MM.1S (cell line): ENCODE data around the gene GTF3C5.
"Not testable (repeated sequence)": the region's sequence is repeated elsewhere in the genome, so short reads cannot be mapped to it uniquely, and the experiment has no call there.

Experiments used
- DNase-seq: peaks from one replicate; pipeline ENCODE4 v3.0.0-alpha.2; 2015
- H2AFZ ChIP-seq: fragments of 300-600 bp; sonication (generic); 2 replicates; pipeline ENCODE4 v1.6.0; 2016; ENCODE audit warnings: antibody characterized with exemption, low read length
- H3F3A ChIP-seq: fragments of 300-600 bp; sonication (generic); 2 replicates; pipeline ENCODE4 v1.6.1; 2016; ENCODE audit warnings: mild to moderate bottlenecking, antibody characterized with exemption, low read length, moderate library complexity, mixed read lengths; ENCODE audit not compliant: insufficient read depth
- H3K27ac ChIP-seq: fragments of 300-600 bp; sonication (generic); 2 replicates; pipeline ENCODE4 v1.5.1; 2016; ENCODE audit warnings: mild to moderate bottlenecking, low read length
- H3K27me3 ChIP-seq: fragments of 300-600 bp; sonication (generic); replicated peaks from 2 replicates; pipeline ENCODE4 v1.6.0; 2016; ENCODE audit warnings: low read length; ENCODE audit not compliant: insufficient read depth
- H3K36me3 ChIP-seq: fragments of 300-600 bp; sonication (generic); replicated peaks from 2 replicates; pipeline ENCODE4 v1.6.1; 2016; ENCODE audit warnings: mild to moderate bottlenecking, low read length, mixed read lengths; ENCODE audit not compliant: insufficient read depth
- H3K4me1 ChIP-seq: fragments of 300-600 bp; sonication (generic); 2 replicates; pipeline ENCODE4 v1.6.1; 2016; ENCODE audit warnings: low read length, mixed read lengths
- H3K4me2 ChIP-seq: fragments of 300-600 bp; sonication (generic); 2 replicates; pipeline ENCODE4 v1.6.0; 2016; ENCODE audit warnings: low read depth, low read length
- H3K4me3 ChIP-seq: fragments of 300-600 bp; sonication (generic); 2 replicates; pipeline ENCODE4 v1.5.1; 2016; ENCODE audit warnings: low read length, mixed read lengths
- H3K79me2 ChIP-seq: fragments of 300-600 bp; sonication (generic); 2 replicates; pipeline ENCODE4 v1.6.1; 2016; ENCODE audit warnings: mixed run types, low read length, mixed read lengths
- H3K9ac ChIP-seq: fragments of 300-600 bp; sonication (generic); 2 replicates; pipeline ENCODE4 v1.6.1; 2016; ENCODE audit warnings: low read length, mixed read lengths
- H3K9me2 ChIP-seq: fragments of 300-600 bp; sonication (generic); replicated peaks from 2 replicates; pipeline ENCODE4 v1.6.1; 2016; ENCODE audit warnings: mild to moderate bottlenecking, low read length, mixed read lengths; ENCODE audit not compliant: insufficient read depth
- H3K9me3 ChIP-seq: fragments of 300-600 bp; sonication (generic); replicated peaks from 2 replicates; pipeline ENCODE4 v1.6.1; 2016; ENCODE audit warnings: mild to moderate bottlenecking, low read length, mixed read lengths; ENCODE audit not compliant: insufficient read depth
- H4K20me1 ChIP-seq: fragments of 300-600 bp; sonication (generic); 2 replicates; pipeline ENCODE4 v1.6.1; 2016; ENCODE audit warnings: mild to moderate bottlenecking, low read length, moderate library complexity, mixed read lengths; ENCODE audit not compliant: insufficient read depth
- EZH2 ChIP-seq: fragments of 300-600 bp; sonication (generic); optimal IDR thresholded peaks from 2 replicates; pipeline ENCODE3; 2017; ENCODE audit warnings: low read depth, mild to moderate bottlenecking, antibody characterized with exemption, low read length, mixed read lengths
- EZH2phosphoT487 ChIP-seq: fragments of 300-600 bp; sonication (generic); IDR thresholded peaks from 2 replicates; pipeline ENCODE4 v1.6.1; 2018; ENCODE audit warnings: antibody characterized with exemption, low read length
- TF ChIP-seq, protein P1 (sequence below): fragments of 300-600 bp; sonication (generic); IDR thresholded peaks from 2 replicates; pipeline ENCODE4 v1.5.1; 2016; ENCODE audit warnings: antibody characterized with exemption, low read length, mixed read lengths

The GTF3C5 gene

DNA sequence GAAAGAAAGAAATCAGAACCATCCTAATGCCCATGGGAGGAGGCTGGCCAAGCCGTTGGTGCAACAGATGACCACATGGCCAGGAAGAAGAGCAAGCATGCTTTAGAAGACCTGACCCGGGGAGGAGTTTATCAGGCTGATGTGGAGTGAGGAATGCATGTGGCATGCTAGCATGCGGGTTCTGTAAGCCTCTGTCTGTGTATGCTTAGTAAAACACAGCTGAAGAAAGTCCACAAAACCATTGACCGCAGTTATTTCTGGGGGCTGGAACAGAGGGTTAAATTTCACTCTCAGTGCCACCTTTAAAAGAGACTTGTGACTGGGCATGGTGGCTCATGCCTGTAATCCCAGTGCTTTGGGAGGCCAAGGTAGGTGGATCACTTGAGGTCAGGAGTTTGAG lies 33.2 kb upstream of the GTF3C5 start:
- Histone ChIP-seq H3K4me1 (no peaks in the 10 kb centered on the region), H4K20me1 (no peaks in the 10 kb centered on the region), H3K79me2 (no peaks in the 10 kb centered on the region), H3K9me3 (no peaks in the 10 kb centered on the region), H3K36me3 (no peaks in the 10 kb centered on the region), H3K4me3 (no peak overlapping the region), H3K9ac (no peak overlapping the region), H3K27ac (no peak overlapping the region), H3K27me3 (peaks cover 95% of the 10 kb centered on the region), H3K9me2 (no peaks in the 10 kb centered on the region), H3F3A (no peaks in the 10 kb centered on the region), H3K4me2 (no peak overlapping the region), H2AFZ (no peak overlapping the region)
- DNase-seq, result no peak
- TF ChIP-seq, protein P1, sequence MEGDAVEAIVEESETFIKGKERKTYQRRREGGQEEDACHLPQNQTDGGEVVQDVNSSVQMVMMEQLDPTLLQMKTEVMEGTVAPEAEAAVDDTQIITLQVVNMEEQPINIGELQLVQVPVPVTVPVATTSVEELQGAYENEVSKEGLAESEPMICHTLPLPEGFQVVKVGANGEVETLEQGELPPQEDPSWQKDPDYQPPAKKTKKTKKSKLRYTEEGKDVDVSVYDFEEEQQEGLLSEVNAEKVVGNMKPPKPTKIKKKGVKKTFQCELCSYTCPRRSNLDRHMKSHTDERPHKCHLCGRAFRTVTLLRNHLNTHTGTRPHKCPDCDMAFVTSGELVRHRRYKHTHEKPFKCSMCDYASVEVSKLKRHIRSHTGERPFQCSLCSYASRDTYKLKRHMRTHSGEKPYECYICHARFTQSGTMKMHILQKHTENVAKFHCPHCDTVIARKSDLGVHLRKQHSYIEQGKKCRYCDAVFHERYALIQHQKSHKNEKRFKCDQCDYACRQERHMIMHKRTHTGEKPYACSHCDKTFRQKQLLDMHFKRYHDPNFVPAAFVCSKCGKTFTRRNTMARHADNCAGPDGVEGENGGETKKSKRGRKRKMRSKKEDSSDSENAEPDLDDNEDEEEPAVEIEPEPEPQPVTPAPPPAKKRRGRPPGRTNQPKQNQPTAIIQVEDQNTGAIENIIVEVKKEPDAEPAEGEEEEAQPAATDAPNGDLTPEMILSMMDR, result no peak
- TF ChIP-seq EZH2phosphoT487, result no peak
- TF ChIP-seq EZH2, result no peak

GRCh38 chr9:132998221-132998620 lies 32.6 kb upstream of the GTF3C5 start:
- not testable (repeated sequence) for H3K4me1 ChIP-seq

GRCh38 chr9:132998831-132999635 lies 31.8 kb upstream of the GTF3C5 start:
- Histone ChIP-seq H3K4me2 (no peak overlapping the region), H3K79me2 (no peaks in the 10 kb centered on the region), H3K9me2 (no peaks in the 10 kb centered on the region), H3K27ac (no peak overlapping the region), H4K20me1 (no peaks in the 10 kb centered on the region), H3K4me1 (no peaks in the 10 kb centered on the region), H3K4me3 (no peak overlapping the region), H3K27me3 (peaks cover 95% of the 10 kb centered on the region), H3F3A (no peaks in the 10 kb centered on the region), H3K9me3 (no peaks in the 10 kb centered on the region), H3K36me3 (no peaks in the 10 kb centered on the region), H2AFZ (no peak overlapping the region), H3K9ac (no peak overlapping the region)
- no peak for TF ChIP-seq EZH2
- TF ChIP-seq EZH2phosphoT487, result no peak
- TF ChIP-seq, protein P1, result no peak
- no peak for DNase-seq

More at GRCh38 chr9:132998221-132998620, 32.6 kb upstream of the GTF3C5 start:
- H3K4me3 ChIP-seq, H4K20me1 ChIP-seq, H3K9me2 ChIP-seq, DNase-seq, H3K4me2 ChIP-seq, H3K9me3 ChIP-seq, H3K36me3 ChIP-seq, H3K79me2 ChIP-seq, H2AFZ ChIP-seq, H3K27ac ChIP-seq, H3F3A ChIP-seq, H3K9ac ChIP-seq: not testable (repeated sequence)
- H3K27me3 ChIP-seq, result peaks cover 95% of the 10 kb centered on the region
